Left colon (tissue), 2 donors: ENCODE data around the gene DOCK4. TPM values are rescaled to one million over a fixed set of nuclear protein-coding genes. Genes with fewer than 3 reads are reported as not detected.

Experiments used
- ATAC-seq: fragments of 200-7000 bp; cut with Tn5 transposase; one replicate; pipeline ENCODE4 v1.9.1; 2020; ENCODE audit warnings: mild to moderate bottlenecking, moderate library complexity
- DNase-seq, 2 donors: peaks; one replicate each; pipeline ENCODE4 v3.0.0-alpha.2; 2020
- intact Hi-C, 2 donors: fragments of 100-400 bp; cut with DNase I in 1 of 2; cut with micrococcal nuclease in 1 of 2; formaldehyde crosslinking; loops; one replicate each; pipeline versions ENCODE4 v1.11.2 to v1.14.0; 2022; cut with DNase I, micrococcal nuclease
- total RNA-seq, 2 donors: library from RNA; stranded (reverse); fragmentation: NEBNext Ultra II Directional; extraction: Animal tissue kit (Norgen Biotek cat#: 25700); gene quantifications; one replicate each; pipeline ENCODE4 v1.2.1, GENCODE V29; 2021
- donor health status: DM: no; HTN: no; CAD: no.
- donor health status: DM: yes; HTN: yes; CAD: no.

Gene DOCK4
- total RNA-seq, 2 donors from 2014 or later: 6.6 to 11.5 TPM

GRCh38 chr7:111729483-111729882, 476.7 kb downstream of the DOCK4 start:
- intact Hi-C loops: no loop called here
- DNase-seq (no peak), ATAC-seq (no peak)

DNA sequence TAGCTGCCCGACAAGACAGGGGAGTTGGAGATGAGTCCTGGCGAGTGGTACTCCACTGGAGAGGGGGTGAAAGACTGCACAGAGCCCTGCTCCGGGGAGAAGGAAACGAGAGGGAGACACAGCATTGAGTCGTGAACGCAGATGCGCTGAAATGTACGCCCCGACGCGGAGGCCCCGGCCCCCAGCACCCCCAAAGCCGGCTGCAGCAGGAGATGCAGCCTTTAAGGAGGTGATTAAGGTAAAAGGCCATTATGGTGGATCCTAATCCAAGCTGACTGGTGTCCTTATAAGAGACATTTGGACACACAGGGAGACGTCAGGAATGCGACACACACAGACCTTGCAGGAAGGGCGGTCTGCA, 477.6 kb downstream of the DOCK4 start:
- intact Hi-C loops: no loop called here
- ATAC-seq: no peak
- DNase-seq: no peak

GRCh38 chr7:111727905-111728634, 478.1 kb downstream of the DOCK4 start:
- no peak for ATAC-seq
- DNase-seq: no peak
- intact Hi-C loops: no loop called here

GRCh38 chr7:111718886-111719285, 487.3 kb downstream of the DOCK4 start:
- DNase-seq (no peak), ATAC-seq (no peak)
- intact Hi-C loops: no loop called here

- DNase-seq (no peak), ATAC-seq (no peak)
- intact Hi-C loops: no loop called here
Measured at GRCh38 chr7:111711426-111712065, 494.7 kb downstream of the DOCK4 start.

DNA sequence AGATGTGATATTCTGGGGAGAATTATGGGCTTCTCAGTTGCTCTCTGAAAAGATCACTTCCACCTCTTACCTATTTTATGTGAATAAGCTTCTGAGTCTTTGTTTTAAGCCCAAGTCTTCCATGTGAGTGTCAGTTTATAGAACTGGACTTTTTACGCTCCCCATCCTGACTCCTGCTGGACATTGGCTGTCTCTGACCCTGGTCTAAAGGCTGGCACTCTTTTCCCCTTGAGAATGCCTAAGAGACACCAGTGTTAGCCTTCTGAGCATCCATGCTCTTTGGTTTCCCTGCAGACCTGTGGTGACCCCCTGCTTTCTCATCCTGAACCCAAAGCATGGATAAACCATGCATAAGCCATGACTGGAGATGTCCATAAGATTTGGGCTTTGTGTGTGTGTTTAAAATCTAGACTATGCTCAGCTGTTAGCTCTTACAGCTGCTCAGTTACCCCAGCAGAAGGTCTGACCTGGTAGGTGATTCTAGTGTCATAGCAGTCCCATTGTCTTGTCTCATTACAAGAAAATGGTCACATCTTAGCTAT, 495.3 kb downstream of the DOCK4 start:
- ATAC-seq (no peak), DNase-seq (no peak)
- intact Hi-C loops: no loop called here

DNA sequence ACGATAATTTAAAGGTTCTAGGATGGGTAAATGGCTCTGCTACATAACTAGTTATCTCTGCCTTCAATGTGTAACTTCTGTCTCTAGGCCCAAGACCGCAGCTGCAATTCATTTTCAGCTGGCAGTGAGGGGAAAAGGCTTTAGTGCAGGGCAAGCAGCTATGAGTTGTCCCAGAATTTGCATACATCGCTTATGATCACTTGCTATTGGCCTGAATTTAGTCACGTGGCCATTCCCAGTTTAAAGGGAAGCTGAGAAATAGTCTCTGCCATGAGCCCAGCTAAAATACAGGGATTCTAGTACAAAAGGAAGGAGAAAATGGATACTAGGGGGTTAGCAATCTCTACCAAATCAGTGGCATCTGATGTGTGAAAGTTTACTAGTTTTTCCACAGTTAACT, 498.1 kb downstream of the DOCK4 start:
- no peak for ATAC-seq
- intact Hi-C loops: no loop called here
- no peak for DNase-seq

- intact Hi-C loops: no loop called here
- no peak for ATAC-seq
- no peak for DNase-seq
Measured at GRCh38 chr7:111705807-111706206, 500.4 kb downstream of the DOCK4 start.

DNA sequence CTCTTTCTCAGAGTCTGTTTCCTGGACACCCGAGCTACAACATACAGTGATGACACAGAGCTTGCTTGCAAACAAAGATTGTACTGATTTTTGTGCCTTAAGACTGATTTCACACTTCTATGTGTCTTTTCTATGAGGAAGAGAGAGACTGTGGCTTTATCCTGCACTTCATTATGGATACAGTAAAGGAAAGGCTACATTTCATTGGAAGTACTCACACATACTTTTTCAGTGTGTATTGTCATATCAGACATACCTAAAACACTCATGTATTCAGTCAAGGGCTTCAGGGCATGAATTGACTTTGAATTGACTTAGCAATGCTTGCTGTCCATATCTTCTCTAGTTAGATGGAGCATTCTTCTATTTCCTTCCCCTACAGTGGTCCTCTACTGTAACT, 508.4 kb downstream of the DOCK4 start:
- ATAC-seq: no peak
- intact Hi-C loops: no loop called here

GRCh38 chr7:111694376-111694775, 511.8 kb downstream of the DOCK4 start:
- no peak for ATAC-seq
- intact Hi-C loops: no loop called here
- DNase-seq: no peak

More for the DNA sequence above, 508.4 kb downstream of the DOCK4 start:
- DNase-seq: no peak

- ATAC-seq: no peak
- DNase-seq: no peak
- intact Hi-C loops: no loop called here
Measured at GRCh38 chr7:111690364-111691111, 515.7 kb downstream of the DOCK4 start.

DNA sequence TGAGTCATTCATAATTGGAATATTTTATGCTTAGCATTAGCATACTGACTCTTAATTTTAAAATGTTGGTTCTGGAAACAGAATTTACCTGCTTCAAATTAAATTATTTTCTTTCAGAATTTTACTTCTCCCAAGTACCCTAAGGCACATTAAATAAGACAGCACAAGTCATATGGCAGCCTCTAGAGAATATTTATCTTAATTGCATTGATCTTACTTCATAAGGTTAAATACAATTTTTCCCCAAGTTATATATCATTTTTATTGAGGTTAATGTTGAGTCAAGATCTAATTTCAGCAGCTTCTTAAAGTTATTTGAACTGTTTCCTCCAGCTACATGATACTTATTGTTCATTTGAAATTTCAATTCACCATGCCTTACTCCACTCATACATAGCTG, 520.9 kb downstream of the DOCK4 start:
- no peak for DNase-seq
- intact Hi-C loops: no loop called here
- no peak for ATAC-seq

- no peak for DNase-seq
- intact Hi-C loops: no loop called here
- no peak for ATAC-seq
Measured at GRCh38 chr7:111682588-111683340, 523.4 kb downstream of the DOCK4 start.

DNA sequence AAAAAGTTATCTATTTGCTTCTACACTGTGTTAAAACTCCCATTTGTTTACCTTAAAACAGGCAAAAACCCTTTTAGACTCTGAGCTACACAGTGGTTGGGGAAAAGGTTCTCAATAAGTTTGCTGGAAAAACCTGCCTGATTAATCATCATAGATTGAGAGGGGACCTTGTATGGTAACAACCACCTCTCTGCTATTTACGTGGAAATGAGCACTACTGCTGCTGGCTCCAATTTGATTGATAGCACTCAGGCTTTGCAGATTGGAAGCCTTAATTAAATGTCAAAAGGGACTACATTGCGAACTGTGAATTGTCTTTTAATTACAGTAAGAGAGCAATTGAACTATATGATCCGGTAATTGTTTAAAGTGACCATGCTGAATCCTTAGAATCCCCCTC, 525.0 kb downstream of the DOCK4 start:
- intact Hi-C loops: no loop called here
- DNase-seq (no peak), ATAC-seq (no peak)

DNA sequence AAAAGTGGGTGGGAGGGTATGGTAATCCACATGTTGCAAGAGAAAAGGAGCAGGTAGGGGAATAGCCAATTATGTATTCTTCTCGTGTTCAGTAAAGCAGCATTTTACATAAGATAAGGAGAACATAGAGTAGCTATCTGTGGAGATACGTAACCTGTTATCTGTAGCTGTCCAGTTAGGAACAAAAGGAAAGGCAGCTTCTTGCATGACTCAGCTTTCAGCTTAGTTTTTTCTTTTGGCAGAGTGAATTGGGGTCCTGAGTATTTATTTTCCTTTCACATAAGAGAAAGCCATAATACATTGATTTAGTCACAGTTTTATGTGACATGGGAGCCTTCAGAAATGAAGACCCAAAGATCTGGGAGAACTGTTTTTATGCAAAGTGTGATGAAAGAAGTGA, 527.2 kb downstream of the DOCK4 start:
- DNase-seq: no peak
- ATAC-seq: no peak
- intact Hi-C loops: no loop called here

DNA sequence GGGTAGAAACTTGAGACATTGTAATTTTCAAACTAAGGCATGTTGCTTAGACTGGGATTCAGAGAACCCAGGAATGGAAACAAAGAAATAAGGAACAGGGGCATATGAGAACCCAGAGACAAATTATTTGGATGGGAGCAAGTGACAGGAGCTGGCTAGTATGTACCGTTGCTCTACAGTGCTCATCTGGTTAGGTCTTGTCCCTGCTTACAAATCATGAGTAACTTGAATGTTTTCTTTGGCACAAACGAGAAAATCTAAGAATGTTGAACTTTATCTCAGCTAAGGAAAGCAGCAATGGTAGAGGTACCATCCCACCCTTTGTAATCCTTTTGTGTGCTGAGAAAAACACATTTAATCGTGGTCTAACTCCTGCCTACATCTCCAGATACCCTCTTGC, 527.9 kb downstream of the DOCK4 start:
- ATAC-seq (no peak), DNase-seq (no peak)
- intact Hi-C loops: no loop called here

DNA sequence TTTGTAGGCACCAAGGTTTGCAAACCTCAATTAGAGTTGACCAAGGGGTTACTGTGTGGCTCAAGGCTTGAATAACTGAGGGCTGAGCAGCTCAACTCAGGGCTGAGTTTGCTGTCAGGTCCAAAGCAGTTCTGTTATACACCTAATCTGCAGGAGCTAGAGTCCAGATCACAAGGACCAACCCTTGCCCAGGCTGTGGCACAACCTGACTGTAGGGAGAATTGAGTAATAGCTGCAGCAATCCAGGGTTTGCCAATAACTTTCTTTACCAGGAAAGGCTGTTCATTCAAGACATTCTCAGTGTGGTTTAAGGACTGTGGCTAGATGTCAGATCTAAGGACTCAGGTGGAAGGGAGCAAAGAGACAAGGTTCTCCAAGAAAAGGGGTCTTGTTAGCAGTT, 528.4 kb downstream of the DOCK4 start:
- intact Hi-C loops: no loop called here
- no peak for ATAC-seq
- no peak for DNase-seq

DNA sequence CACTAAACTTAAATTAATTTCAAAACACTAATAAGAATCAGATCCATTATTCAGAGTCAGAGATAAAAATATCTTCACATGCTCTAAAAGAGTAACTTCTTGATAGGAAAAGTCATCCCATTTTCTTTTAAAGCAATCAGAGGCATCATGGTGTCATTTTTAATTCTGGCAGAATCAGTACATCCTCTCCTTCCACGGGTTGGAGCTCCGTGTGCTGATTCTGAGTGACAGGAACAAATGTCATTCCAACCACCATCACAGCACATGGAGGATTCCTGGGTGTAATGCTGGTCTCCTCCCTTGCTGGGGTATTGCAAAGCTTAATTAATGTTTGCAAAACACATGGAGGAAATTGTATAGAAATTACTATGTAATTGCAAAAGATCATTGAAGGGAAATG, 529.4 kb downstream of the DOCK4 start:
- ATAC-seq (no peak), DNase-seq (no peak)
- intact Hi-C loops: no loop called here
